HEK293 (cell line): ENCODE data around the gene SPOCK1.

ENCODE experiments used
- SETDB1 ChIP-seq: IDR thresholded peaks from one replicate; pipeline ENCODE4 v1.6.1; 2017; ENCODE audit warnings: mild to moderate bottlenecking, low read length, moderate library complexity, mixed read lengths; ENCODE audit not compliant: insufficient read length
- ZBTB7A ChIP-seq: fragments of 450-650 bp; formaldehyde crosslinking; IDR thresholded peaks from 2 replicates; pipeline ENCODE4 v1.5.1; 2016; ENCODE audit warnings: low read depth, missing biosample characterization, missing genetic modification characterization
- ZBTB8A ChIP-seq: fragments of 450-650 bp; formaldehyde crosslinking; IDR thresholded peaks from 2 replicates; pipeline ENCODE4 v1.5.1; 2016; ENCODE audit warnings: missing biosample characterization, missing genetic modification characterization
- ZNF121 ChIP-seq: fragments of 450-650 bp; formaldehyde crosslinking; IDR thresholded peaks from 2 replicates; pipeline ENCODE4 v1.5.1; 2016; ENCODE audit warnings: missing biosample characterization, missing genetic modification characterization
- ZNF23 ChIP-seq: fragments of 450-650 bp; formaldehyde crosslinking; IDR thresholded peaks from 2 replicates; pipeline ENCODE4 v1.5.1; 2016; ENCODE audit warnings: missing biosample characterization, missing genetic modification characterization, borderline replicate concordance
- ZNF274 ChIP-seq, 2 experiments: fragments of 200-500 bp in 1 of 2; fragments of 450-650 bp in 1 of 2; sonication (Bioruptor generic) in 1 of 2; formaldehyde crosslinking in 1 of 2; IDR thresholded peaks; 2 replicates each; pipeline versions ENCODE4 v1.5.1 to v1.6.1; 2014 to 2016; ENCODE audit warnings: borderline replicate concordance in 1 of 2, inconsistent platforms in 1 of 2, low read length in 1 of 2, missing biosample characterization in 1 of 2, missing genetic modification characterization in 1 of 2
- ZNF324 ChIP-seq: fragments of 450-650 bp; formaldehyde crosslinking; IDR thresholded peaks from 2 replicates; pipeline ENCODE4 v1.5.1; 2016; ENCODE audit warnings: missing biosample characterization, missing genetic modification characterization
- ZNF37A ChIP-seq: fragments of 450-650 bp; IDR thresholded peaks from 2 replicates; pipeline ENCODE4 v1.5.1; 2018; ENCODE audit warnings: missing biosample characterization, missing genetic modification characterization
- ZNF558 ChIP-seq: fragments of 450-650 bp; formaldehyde crosslinking; IDR thresholded peaks from 2 replicates; pipeline ENCODE4 v1.5.1; 2016; ENCODE audit warnings: missing biosample characterization, missing genetic modification characterization
- ZNF677 ChIP-seq: fragments of 450-650 bp; IDR thresholded peaks from 2 replicates; pipeline ENCODE4 v1.5.0; 2018; ENCODE audit warnings: missing biosample characterization, mild to moderate bottlenecking, missing genetic modification characterization, moderate library complexity
- TF ChIP-seq, protein P1 (sequence below): fragments of 450-650 bp; formaldehyde crosslinking; IDR thresholded peaks from 2 replicates; pipeline ENCODE4 v1.5.1; 2016; ENCODE audit warnings: missing biosample characterization, missing genetic modification characterization
- TF ChIP-seq, protein P2 (sequence below): fragments of 450-650 bp; formaldehyde crosslinking; IDR thresholded peaks from 2 replicates; pipeline ENCODE4 v1.5.1; 2016; ENCODE audit warnings: missing biosample characterization, missing genetic modification characterization
- TF ChIP-seq, protein P3 (sequence below): fragments of 450-650 bp; formaldehyde crosslinking; IDR thresholded peaks from 2 replicates; pipeline ENCODE4 v1.5.1; 2016; ENCODE audit warnings: missing biosample characterization, missing genetic modification characterization, borderline replicate concordance
- TF ChIP-seq, protein P4 (sequence below): fragments of 450-650 bp; formaldehyde crosslinking; IDR thresholded peaks from 2 replicates; pipeline ENCODE4 v1.5.1; 2016; ENCODE audit warnings: missing biosample characterization, missing genetic modification characterization

DNA sequence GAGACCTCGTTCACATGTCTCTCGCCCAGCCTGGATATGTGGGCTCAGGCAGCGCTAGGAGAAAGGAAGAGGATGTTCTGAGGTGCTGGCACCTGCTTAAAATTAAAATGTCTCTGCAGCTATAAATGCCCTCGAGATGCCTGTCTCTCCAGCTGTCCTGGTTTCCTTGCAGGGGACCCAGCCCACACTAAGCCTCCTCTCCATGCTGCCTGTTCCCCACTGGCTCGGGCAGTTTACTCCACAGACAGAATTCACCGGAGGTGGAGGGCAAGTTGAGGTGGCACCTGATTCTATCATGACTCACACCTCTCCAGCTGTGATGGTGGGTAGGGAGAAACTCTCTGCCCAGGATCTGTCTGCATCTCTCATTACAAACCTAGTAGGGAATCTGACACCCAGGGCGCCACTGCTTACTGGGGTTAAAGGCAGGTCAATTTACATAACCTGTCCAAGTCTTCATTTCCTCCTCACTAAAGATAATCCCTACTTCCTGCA lies 420.9 kb downstream of the SPOCK1 start:
- TF ChIP-seq, protein P1, sequence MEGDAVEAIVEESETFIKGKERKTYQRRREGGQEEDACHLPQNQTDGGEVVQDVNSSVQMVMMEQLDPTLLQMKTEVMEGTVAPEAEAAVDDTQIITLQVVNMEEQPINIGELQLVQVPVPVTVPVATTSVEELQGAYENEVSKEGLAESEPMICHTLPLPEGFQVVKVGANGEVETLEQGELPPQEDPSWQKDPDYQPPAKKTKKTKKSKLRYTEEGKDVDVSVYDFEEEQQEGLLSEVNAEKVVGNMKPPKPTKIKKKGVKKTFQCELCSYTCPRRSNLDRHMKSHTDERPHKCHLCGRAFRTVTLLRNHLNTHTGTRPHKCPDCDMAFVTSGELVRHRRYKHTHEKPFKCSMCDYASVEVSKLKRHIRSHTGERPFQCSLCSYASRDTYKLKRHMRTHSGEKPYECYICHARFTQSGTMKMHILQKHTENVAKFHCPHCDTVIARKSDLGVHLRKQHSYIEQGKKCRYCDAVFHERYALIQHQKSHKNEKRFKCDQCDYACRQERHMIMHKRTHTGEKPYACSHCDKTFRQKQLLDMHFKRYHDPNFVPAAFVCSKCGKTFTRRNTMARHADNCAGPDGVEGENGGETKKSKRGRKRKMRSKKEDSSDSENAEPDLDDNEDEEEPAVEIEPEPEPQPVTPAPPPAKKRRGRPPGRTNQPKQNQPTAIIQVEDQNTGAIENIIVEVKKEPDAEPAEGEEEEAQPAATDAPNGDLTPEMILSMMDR (tag by site-specific recombination): no peak
- no peak for TF ChIP-seq ZNF677 (tag by site-specific recombination)
- TF ChIP-seq, protein P2, sequence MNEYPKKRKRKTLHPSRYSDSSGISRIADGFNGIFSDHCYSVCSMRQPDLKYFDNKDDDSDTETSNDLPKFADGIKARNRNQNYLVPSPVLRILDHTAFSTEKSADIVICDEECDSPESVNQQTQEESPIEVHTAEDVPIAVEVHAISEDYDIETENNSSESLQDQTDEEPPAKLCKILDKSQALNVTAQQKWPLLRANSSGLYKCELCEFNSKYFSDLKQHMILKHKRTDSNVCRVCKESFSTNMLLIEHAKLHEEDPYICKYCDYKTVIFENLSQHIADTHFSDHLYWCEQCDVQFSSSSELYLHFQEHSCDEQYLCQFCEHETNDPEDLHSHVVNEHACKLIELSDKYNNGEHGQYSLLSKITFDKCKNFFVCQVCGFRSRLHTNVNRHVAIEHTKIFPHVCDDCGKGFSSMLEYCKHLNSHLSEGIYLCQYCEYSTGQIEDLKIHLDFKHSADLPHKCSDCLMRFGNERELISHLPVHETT (tag by site-specific recombination): no peak
- no peak for TF ChIP-seq ZBTB8A (tag by site-specific recombination)
- TF ChIP-seq, protein P3, sequence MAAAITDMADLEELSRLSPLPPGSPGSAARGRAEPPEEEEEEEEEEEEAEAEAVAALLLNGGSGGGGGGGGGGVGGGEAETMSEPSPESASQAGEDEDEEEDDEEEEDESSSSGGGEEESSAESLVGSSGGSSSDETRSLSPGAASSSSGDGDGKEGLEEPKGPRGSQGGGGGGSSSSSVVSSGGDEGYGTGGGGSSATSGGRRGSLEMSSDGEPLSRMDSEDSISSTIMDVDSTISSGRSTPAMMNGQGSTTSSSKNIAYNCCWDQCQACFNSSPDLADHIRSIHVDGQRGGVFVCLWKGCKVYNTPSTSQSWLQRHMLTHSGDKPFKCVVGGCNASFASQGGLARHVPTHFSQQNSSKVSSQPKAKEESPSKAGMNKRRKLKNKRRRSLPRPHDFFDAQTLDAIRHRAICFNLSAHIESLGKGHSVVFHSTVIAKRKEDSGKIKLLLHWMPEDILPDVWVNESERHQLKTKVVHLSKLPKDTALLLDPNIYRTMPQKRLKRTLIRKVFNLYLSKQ: no peak
- no peak for TF ChIP-seq SETDB1
- no peak for TF ChIP-seq ZBTB7A (tag by site-specific recombination)
- TF ChIP-seq ZNF274 (IDR thresholded peaks at IDR 0.05; ENCODE audit: low read length): no peak
- TF ChIP-seq ZNF274 (tag by site-specific recombination; IDR thresholded peaks at IDR 0.05; ENCODE audit: borderline replicate concordance): no peak
- no peak for TF ChIP-seq ZNF23 (tag by site-specific recombination)
- no peak for TF ChIP-seq ZNF324 (tag by site-specific recombination)
- TF ChIP-seq, protein P4, sequence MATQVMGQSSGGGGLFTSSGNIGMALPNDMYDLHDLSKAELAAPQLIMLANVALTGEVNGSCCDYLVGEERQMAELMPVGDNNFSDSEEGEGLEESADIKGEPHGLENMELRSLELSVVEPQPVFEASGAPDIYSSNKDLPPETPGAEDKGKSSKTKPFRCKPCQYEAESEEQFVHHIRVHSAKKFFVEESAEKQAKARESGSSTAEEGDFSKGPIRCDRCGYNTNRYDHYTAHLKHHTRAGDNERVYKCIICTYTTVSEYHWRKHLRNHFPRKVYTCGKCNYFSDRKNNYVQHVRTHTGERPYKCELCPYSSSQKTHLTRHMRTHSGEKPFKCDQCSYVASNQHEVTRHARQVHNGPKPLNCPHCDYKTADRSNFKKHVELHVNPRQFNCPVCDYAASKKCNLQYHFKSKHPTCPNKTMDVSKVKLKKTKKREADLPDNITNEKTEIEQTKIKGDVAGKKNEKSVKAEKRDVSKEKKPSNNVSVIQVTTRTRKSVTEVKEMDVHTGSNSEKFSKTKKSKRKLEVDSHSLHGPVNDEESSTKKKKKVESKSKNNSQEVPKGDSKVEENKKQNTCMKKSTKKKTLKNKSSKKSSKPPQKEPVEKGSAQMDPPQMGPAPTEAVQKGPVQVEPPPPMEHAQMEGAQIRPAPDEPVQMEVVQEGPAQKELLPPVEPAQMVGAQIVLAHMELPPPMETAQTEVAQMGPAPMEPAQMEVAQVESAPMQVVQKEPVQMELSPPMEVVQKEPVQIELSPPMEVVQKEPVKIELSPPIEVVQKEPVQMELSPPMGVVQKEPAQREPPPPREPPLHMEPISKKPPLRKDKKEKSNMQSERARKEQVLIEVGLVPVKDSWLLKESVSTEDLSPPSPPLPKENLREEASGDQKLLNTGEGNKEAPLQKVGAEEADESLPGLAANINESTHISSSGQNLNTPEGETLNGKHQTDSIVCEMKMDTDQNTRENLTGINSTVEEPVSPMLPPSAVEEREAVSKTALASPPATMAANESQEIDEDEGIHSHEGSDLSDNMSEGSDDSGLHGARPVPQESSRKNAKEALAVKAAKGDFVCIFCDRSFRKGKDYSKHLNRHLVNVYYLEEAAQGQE (tag by site-specific recombination): no peak
- no peak for TF ChIP-seq ZNF121
- no peak for TF ChIP-seq ZNF558 (tag by site-specific recombination)
- TF ChIP-seq ZNF37A: no peak
